ENCODE results near the gene MRPL19.

Gene MRPL19

DNA sequence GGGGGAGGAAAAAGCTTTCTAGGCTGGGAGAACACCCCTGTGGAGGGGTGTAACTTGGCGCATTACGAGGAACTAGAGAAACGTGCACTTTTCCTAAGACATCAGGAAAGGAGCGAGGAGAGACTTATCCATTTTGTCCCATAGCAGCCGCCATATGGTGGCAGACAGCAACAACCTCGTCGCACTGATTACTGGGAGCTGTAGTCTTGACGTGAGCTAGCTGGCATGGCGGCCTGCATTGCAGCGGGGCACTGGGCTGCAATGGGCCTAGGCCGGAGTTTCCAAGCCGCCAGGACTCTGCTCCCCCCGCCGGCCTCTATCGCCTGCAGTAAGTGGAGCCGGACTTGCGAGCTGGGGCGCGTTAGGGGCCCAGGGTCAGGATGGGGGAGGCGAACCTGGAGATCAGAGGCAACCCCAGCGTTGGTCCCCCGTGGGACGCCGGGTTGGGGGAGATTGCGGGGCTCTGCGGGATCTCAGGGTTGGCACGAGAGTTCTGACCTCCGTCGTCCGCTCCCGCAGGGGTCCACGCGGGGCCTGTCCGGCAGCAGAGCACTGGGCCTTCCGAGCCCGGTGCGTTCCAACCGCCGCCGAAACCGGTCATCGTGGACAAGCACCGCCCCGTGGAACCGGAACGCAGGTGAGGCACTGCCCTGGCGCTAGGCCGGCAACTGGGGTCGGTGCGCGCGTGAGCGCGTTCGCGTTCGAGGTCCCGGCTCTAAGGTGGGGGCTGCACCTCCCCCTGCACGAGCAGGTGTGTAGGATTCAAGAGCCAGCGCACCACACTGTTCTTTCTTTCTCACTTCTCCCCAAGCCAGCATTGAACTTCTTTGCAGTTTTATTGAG, at the start of gene MRPL19:
TSS of gene MRPL19 (plus strand) at position 201 of the 843 bp plus-strand sequence. CDS start at position 226, 25 bp downstream.
- peak; percentile 89 for DNase-seq

DNA sequence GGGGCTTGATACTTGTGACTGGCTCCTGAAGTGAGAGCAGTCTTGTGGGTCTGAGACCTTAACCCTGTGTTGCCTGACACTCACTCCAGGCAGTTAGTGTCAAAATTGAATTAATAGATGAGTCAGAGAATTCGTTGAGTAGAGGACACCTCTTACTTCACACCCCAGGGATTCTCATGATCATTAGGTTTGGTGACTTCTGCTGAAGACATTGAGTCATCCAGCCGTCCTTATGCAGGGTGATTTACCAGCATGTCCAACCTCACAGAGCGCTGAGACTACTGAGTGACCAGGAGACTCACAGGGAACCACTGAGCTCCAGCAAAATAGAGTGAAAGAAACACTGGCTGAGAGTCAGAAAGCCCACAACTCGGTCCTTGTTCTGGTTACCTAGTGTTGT, 49.8 kb upstream of the MRPL19 start:
- DNase-seq: no peak

GRCh38 chr2:75597949-75598348, 48.6 kb upstream of the MRPL19 start:
- no peak for DNase-seq

- DNase-seq: no peak
Observed at GRCh38 chr2:75598589-75599155, 47.9 kb upstream of the MRPL19 start.

GRCh38 chr2:75600461-75601011, 46.0 kb upstream of the MRPL19 start:
- DNase-seq: no peak

DNA sequence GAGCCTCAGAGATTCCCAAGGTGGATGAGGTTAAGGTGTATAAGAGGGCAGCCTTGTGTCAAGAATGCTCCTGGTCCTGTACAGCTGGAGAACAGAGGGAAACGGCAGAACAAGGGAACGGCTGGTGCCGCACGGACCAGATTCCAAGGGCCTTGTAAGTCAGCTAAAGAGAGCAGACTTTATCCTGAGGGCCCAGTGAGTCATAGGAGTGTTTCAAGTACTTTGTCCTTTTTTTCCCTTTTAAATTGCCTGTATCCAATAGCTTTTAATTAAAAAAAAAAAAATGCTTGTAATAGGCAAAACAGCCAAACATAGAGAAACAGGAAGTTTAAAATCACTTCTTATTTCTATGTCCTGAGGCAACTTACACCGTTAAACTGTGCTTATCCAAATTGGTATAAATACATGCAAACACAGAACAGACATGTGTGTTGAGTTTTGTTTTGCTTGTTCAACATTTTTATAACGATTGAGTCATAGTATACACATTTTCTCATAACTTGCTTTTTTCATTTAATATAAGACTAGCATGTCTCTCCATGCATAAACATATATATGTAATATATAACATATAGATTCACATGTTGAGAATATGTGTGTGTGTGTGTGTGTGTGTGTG, 43.8 kb upstream of the MRPL19 start:
- DNase-seq: no peak

GRCh38 chr2:75603477-75603876, 43.1 kb upstream of the MRPL19 start:
- no peak for DNase-seq

DNA sequence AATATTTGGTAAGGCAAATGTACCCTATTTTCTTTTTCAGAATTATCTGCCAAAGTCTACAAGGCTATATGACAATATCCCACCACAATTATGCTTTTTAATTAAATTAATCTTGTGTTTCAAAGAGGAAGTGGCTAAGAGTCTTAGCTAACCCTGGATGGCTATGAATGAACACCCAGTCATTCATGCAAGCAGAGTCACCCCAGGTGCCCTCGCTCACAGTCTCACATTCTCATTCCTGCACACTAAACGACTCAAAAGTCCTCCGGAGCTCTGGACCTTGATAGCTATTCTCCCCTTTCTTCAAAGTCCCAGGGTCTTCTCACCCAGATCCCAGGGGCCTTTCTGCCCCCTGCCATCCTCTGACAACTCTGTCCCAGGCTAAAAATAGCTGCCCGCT, 42.1 kb upstream of the MRPL19 start:
- DNase-seq: no peak

DNA sequence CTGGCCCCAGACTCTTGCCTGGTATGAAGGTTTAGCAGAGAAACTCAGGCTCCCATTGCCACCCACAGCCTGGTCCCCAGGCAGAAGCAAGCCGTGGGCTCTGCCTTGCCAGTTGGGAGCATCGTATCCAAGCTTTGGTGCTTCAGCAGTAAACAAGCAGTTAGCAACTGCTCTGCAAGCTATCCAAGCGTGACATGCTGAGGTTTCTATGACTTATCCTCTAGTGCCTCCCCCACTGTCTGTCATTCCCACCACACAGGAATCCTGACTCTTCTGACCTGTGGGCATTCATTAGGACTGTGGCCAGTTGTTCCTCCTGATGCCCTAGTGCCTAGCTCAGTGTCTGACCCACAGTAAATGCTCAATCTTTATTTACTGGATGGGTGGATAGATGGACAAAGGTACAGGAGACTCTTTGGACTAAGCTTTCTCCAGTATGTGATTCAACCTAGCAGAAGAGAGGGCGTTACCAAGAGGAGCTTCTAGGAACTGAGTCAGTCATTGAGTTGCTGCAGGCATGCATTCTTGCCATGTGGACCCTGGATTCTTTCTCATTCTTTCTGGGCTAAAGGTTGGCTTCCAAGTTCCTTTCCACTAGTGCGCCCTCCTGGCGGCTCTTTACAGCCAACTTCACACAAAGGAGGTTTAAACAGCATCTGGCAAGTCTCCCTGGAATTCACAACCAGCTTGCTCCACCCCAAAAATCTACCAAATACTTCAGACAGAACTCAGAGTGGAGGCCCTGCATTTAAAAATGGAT, 40.6 kb upstream of the MRPL19 start:
- no peak for DNase-seq

DNA sequence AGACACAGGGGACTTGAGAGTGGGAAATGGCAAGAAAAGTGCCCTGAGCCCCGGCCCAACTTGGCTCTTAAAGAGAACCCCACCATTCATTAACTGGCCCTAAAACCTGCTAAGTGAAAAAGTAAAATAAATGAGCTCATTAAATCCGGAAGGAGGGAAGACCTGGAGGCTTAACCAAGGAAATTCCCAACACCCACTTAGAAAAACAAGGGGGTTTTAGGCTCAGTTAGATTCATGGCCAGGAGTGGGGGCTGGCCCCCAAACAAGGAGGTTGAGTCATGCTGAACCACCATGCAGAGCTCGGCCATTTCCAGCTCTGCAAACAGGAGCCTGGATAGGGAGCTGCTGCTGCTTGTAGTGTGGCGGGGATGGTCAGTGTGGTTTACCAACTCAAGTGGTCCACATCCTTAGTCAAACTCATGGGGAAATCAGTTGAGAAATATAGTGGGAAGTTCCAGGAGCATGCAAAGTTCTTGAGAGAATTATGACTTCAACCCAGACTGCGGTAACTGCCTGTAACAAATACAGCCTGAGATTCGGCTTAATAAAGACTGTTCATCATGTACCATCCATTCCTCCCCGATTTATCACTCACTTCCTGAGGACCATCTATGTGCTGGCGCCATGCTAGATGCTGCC, 39.7 kb upstream of the MRPL19 start:
- DNase-seq: peak; percentile 3

DNA sequence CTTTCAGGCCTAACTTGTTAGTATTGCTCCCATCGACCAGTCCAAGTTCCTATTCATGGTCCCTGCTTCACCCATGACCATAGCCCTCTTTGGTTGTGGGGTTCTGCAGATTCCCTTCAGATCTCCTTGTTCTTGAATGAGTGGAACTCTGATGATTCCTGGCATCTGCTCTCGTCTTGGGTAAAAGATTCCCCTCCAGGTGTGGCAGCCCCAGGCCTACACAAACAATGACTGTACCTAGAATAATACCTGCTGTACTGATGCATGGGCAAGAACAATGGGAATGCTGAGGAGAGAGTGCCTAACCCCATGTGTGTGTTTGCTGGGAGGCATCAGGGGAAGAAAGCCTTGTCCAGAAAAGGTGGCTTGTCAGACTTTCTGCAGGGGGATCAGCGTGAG, 39.2 kb upstream of the MRPL19 start:
- DNase-seq: no peak

GRCh38 chr2:75607988-75608683, 38.4 kb upstream of the MRPL19 start:
- DNase-seq: peak; percentile 15

DNA sequence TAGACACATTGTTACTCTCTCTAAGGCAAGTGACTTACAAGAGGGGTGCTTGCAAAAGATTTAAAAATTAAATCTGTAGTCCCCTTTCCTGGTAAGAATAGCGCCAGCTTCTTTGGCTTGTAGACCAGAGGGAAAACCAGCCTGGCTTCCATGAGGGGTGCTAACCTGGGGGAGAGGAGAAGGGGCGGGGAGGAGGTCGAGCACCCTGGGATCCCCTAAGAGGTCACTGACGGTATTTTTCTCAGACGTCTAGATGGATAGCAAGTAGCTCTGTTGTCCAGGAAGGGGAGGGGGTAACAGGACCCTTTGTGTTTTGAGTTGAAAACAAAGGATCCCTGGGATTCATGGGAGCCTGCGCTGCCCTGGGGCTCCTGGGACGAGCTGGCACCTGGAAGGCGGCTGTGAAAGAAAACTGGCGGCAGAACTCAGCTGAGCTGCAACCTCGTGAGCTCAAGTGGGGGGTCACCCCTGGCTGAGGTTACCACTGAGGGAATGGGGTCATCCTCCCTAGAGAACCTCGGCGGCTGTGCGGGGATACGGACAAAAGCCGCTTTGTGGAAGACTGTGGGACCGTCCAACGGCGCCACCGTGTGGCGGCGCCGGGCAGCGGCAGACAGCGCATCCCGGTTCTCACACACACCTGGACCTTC, 37.8 kb upstream of the MRPL19 start:
- peak; percentile 38 for DNase-seq

DNA sequence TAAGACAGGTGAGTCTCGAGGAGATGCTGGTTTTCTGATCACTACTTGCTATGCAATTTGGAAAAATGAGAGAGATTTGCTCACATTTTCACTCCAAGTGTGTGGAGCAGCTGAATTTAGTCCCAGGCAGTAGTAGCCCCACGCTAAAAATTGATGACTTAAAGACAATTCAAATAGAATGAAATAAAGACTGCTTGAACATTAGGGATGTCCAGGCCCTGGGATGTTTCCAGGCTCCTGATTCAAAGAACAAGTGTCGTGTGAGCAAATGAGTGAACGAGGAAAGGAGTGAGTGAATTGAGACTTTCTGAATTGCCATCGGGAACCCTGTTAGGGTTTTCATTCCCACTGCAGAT, 37.3 kb upstream of the MRPL19 start:
- DNase-seq: no peak

DNA sequence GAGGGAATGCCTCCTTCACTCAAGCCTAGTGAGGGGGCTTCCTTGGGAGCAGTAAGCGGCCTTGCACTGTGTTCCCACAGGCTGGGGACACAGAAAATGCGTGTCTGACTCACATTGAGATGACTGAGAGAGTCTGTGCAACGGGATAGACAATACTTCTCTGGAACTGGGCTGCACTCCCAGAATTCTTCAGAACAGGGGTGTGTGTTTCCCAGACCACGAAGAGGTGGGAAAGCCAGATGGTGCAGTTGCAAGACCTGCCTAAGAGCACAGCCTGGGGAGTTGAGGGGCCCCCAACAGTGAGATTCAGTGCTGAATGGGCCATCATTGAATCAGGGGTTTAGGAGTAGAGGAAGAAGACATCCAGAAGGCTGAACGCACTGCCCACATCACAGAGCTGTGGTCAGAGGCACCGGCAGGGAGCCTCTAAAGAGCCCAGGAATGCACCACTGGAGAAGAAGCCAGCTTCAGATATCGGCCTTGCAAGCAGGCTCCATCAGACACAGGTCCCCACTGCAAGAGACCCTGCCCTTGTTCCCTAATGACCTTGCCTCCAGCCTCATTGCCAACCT, 36.6 kb upstream of the MRPL19 start:
- no peak for DNase-seq

DNA sequence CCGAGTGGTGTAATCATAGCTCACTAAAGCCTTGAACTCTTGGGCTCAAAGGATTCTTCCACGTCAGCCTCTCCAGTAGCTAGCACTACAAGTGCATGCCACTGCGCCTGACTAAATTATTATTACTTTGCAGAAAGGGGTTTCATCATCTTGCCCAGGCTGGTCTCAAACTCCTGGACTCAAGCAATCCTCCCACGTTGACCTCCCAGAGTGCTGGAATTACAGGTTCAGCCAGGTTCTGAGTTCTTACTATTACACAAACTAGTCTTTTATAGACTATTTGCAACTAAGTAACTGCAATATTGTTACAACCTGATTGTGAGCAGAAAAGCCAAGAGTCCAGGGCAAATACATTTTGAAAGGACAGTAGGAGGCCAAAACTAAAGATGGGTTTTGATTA, 35.9 kb upstream of the MRPL19 start:
- DNase-seq: no peak

DNA sequence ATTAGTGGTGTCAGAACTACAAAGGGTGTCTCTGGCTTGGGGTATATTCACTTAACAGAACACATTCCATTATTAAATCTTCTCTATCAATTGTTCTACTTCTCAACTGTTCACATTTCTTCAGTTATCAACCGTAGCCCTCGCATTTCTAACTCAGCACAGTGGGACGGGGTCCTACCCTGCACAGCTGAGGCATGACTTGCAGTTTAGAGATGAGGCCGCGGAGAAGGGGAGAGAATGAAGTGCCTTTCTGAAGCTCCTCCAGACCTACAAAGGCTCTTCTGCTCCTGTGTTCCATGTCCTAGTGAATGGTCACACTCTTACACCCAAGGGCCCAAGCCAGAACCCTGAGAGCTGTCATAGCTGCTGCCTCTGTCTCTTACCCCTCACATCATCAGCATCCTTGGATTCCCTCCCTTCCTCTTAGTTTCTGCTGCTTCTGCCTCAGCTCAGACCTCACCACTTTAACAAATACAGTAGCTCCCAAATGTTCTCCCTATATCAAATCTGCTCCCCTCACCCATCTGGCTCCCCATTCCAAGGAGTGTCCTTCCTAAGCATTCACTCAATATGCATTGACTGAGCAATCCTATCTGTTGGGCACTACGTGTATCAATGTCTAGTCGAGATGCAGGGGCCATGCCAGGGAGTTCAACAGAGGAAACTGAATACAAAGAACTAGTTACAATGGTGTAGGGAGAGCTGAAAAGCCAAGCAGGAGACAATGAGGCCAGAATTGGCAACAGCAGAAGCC, 34.3 kb upstream of the MRPL19 start:
- no peak for DNase-seq

DNA sequence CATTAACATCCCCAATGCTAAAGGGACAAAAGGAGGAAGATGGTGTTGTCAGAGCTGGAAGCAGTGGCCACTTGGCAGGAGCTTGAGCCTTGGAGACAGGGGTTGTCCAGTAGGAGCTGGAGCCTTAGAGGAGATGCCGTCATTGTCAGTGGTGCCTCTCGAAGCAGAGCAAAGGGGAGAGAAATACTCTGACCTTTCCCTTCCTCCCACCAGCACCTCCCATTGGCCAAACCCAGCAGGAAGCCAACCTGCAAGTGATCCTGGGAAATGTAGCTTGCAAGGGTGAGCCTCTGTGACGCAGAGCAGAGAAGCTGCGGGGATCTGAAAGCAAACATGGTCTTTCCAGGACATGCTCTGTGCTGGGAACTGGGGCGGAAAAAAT, 33.7 kb upstream of the MRPL19 start:
- DNase-seq: no peak

- DNase-seq: no peak
Observed at GRCh38 chr2:75614162-75614651, 32.4 kb upstream of the MRPL19 start.

DNA sequence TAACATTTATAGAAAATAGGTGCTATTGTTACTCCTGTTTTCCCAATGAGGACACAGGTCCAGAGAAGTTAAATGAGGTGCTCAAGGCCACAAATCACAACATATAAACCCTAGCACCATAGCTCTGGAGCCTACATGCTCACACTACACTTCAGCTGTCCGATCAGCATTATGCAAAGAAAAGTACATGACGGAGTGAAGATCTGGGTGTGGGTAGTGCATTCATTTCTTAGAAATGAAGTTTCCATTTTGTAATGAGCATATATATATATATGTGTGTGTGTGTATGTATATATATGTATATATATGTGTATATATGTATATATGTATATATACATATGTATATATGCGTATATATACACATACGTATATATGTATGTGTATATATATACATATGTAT, 30.2 kb upstream of the MRPL19 start:
- no peak for DNase-seq

Measured in suppressor macrophage treated with lipopolysaccharide for 4 hours (primary cell).